GM20431 (cell line): ENCODE data around the gene CRACR2B.

Source experiments
- in situ Hi-C: fragments of 300-500 bp; cut with MseI, MboI; formaldehyde crosslinking; loops from one replicate; pipeline ENCODE4 v1.15.0; 2020; ENCODE audit warnings: low sequenced_read_pairs; ENCODE audit not compliant: unreplicated experiment

The CRACR2B gene

GRCh38 chr11:809287-810039 is 18.3 kb upstream of the CRACR2B start, which contains the start of gene RPLP2:
Gene RPLP2, plus strand, starts transcription at chr11:809967. Its CDS starts 268 bp downstream, at chr11:810235.
- in situ Hi-C loops: no loop called here

- in situ Hi-C loops: no loop called here
Measured at GRCh38 chr11:810040-810567, 17.6 kb upstream of the CRACR2B start.

DNA sequence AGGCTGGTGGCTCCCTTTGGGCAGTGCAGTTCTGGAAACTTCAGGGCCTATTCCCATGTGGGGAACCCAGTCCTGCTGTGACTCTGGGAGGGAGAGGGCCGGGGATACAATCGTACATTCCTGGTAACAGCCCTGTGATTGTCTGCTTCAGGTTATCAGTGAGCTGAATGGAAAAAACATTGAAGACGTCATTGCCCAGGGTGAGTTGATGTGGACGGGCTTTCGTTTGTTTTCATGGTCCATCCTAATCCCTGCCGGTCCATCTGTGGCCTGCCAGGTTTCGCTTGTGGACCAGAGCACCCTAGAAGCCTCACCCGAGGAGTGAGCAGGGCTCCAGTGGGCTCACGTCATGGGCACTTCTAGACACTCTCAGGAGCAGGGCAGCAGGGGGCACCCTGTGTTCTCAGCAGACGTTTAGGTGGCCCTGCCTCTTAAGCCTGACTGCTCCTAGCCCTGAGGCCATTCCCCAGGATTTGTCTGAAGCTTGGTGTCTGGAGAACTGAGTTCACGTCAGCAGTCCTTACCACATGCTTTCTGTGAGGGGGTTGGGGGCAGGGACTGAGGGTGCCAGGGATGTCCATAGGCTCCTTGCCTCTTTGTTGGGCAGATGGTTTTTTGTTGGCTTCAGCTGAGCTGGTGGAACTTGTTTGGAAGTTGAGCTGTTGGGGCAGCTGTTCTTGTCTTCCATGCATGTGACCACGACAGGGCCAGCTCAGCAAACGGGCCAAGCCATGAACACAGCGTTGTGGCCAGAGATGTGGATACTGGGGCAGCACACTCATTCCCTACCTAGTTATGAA is 16.1 kb upstream of the CRACR2B start:
- in situ Hi-C loops: no loop called here

GRCh38 chr11:812390-812789 is 15.3 kb upstream of the CRACR2B start:
- in situ Hi-C loops: no loop called here

GRCh38 chr11:813072-813455 is 14.7 kb upstream of the CRACR2B start:
- in situ Hi-C loops: no loop called here

DNA sequence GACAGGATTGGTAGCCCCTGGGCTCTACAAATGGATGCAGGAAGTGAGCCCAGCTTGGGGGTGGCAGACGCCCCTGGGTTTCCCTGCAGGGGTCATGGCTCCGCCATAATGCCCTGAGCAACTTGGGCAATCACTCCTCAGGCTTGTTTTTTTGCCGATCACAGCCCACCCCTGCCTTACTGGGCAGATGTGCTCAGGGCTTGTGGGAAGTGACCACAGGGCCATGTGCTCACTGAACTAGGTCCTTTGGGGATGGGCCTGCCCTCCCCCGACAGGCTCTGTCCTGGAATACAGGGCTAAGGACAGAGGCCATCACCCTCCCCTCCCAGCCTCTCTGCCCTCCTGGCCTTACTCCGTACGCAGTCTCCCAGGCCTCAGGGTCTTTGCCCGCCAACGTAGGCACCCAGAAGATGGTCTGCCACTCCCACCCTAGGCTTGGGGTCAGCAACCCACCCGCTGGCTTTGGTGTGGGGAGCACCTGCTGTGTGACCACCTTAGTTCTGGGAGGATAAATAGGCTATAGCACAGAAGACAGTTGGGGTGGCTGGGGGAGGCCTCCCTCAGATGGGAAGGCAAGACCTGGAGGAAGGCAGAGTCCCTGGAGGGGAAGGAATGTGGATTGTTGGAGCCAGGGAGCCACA is 14.1 kb upstream of the CRACR2B start:
- in situ Hi-C loops: no loop called here

DNA sequence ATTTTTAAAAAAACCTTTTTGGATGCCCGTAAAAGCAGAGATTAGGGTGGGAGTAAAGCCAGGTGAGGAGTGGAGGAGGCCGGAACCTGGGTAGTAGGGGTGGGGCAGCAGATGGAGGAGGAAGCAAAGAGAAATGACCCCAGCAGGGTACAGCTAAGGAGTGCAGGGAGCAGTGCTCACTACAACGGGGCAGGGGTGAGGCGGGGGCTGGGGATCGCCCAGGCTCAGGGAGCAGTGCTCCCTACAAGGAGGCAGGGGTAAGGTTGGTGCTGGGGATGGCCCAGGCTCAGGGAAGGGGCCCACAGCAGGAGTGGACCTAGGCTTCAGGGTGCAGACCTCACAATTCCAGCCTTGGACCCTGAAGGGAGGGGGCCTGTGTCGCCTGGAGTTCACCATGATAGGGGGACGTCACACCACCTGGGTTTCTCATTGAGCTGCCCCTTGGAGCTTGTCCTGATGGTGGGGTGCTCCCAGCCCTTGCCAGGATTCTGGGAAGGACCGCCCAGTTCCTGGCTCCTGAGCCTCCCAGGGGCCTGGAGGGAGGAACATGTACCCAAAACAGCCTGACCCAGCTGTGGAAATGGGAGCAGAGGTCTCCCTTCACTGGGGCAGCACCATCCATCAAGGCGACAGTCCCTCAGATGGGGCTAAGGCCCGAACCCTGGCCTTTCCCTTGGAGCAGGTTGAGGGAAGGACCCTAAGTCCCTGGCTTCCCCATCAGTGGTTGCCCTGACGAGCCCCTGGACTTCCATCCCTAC is 11.9 kb upstream of the CRACR2B start:
- in situ Hi-C loops: no loop called here

GRCh38 chr11:816433-816779 is 11.3 kb upstream of the CRACR2B start:
- in situ Hi-C loops: no loop called here

GRCh38 chr11:818396-819128 is 9.2 kb upstream of the CRACR2B start, which contains the start of gene PNPLA2:
Gene PNPLA2, plus strand, starts transcription at chr11:818914. Its CDS starts 805 bp downstream, at chr11:819719.
- in situ Hi-C loops: no loop called here

DNA sequence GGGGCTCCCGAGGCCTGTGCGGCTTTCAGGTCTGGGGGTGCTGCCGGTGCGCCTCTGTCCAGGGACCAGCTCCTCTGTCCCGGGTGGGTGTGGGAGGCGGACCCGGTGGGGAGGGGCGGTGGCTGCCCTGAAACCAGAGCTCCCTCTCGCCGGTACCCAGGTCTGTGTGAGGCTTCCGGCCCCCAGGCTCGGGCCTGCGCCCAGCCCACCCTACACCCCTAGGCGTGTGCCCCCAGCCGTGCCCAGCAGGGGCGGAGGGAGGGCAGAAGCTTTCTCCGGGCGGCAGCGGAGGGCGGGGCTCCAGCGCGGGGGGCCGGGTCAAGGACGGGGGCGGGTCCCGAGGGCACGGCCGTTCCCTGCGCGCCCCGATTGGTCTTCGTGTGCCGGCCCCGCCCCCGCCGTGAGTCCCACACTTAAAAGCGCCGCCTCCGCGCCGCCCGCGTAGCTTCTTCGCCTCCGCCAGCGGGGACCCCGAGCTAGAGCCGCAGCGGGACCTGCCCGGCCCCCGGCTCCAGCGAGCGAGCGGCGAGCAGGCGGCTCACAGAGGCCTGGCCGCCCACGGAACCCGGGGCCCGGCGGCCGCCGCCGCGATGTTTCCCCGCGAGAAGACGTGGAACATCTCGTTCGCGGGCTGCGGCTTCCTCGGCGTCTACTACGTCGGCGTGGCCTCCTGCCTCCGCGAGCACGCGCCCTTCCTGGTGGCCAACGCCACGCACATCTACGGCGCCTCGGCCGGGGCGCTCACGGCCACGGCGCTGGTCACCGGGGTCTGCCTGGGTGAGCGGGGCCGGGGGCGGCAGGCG is 8.4 kb upstream of the CRACR2B start:
- in situ Hi-C loops: no loop called here

DNA sequence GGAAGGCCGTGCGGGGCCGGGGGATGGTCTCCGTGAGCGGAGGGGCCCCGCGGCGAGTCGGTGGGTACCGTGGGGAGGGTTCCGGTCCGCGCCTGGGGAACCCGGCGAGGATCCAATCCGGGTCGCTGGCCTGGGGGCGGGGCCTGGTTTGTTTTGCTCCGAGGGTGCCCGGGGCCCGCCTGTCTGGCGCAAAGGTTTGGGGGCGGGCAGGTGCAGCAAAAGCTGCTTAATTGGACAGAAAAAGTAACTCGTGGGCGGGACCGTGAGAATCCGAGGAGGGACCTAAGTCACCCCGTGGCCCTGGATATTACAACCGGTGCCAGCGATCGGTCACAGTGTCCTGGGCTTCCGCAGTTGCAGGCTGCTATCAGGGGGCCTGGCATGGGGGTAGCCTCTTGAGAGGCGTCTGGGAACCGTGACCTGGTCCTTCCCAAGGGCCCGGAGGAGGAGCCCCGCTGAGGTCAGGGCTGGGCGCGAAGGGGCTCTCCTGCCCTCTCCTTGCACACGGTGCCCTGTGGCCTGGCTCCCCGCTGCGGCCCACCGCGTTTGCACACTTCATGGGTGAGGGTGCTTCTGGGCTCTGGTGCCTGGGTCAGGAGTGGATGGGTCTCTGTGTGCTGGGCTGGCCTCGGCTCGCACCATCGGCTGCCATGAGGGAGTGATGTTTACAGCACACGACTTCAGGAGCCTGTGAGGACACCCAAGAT is 7.6 kb upstream of the CRACR2B start:
- in situ Hi-C loops: no loop called here

DNA sequence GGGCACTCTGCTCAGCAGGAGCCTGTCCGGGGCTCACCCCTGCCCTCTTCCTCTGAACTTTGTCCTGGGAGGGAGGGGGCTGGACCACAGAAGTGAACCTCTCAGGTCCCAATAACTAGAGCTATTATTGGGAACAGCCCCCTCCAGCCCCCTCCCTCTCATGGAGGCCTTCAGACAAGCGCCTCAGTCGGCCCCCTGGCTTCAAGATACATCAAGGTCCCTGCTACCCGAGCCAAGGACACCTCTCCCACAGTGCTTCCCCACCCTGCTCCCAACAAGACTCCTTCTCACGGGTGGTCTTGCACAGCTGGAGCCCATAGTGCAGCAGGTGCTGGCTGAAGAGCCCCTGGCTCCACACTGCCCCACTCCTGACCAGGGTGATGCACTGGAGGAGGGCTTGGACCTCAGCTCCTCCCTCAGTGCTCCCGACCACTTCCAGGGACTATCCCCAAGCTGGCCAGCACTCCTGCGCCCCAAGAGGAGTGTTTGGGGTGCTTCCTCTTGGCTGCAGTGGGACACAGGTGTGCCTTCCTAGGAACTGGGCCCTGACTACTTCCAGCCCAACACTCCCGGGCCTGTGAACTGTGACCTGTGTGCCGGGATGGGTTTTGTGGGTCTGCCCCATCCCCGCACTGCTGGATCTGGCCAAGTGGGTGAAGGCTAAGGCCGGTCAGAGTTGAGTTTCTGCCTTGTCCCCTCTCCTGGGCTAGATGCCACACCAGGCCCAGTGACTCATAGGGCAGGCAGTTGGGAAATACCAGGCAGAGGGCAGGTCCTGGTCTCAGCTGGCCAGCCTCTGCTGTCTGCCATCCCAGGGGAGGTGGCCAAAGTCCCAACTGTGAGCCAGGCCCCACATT is 6.8 kb upstream of the CRACR2B start:
- in situ Hi-C loops: no loop called here

- in situ Hi-C loops: no loop called here
Measured at GRCh38 chr11:821512-822371, 6.0 kb upstream of the CRACR2B start.

- in situ Hi-C loops: no loop called here
Measured at GRCh38 chr11:823441-824291, 4.1 kb upstream of the CRACR2B start.

DNA sequence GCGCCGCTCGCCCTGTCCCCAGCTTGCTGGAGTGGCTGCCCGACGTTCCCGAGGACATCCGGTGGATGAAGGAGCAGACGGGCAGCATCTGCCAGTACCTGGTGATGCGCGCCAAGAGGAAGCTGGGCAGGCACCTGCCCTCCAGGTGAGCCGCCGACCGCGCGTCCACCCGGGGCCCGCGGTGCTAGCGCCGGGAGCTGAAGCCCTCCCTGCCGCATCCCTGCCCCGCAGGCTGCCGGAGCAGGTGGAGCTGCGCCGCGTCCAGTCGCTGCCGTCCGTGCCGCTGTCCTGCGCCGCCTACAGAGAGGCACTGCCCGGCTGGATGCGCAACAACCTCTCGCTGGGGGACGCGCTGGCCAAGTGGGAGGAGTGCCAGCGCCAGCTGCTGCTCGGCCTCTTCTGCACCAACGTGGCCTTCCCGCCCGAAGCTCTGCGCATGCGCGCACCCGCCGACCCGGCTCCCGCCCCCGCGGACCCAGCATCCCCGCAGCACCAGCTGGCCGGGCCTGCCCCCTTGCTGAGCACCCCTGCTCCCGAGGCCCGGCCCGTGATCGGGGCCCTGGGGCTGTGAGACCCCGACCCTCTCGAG is 3.3 kb upstream of the CRACR2B start:
- in situ Hi-C loops: no loop called here
